ENCODE results near the gene HSPA2. TPM values are rescaled to one million over a fixed set of nuclear protein-coding genes. Genes with fewer than 3 reads are reported as not detected.

The HSPA2 gene
- polyA plus RNA-seq, 1 of the 3 experiments (the other 2 are of a cell fraction): 20.8 TPM

DNA sequence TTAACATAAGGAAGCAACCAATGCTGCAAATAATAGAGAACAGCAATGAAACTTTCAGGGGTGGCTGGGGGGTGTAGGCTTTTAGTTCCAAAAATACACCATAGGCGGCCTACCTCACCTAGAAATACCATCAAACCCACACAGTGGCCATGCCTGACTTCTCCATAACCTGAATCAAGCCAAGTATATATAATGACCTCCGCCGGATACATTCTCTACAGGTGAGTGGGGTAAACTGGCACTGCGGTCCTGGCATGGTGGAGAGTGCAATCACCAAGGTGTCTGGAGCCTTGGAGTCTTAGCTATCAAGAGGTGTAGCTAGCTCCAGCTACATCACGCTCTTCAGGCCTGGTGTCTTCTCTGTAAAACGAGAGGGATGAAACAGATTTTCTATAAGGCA, 38.1 kb upstream of the HSPA2 start (continued):
- TF ChIP-seq YY1 (IDR thresholded peaks at IDR 0.05; ENCODE audit: low read depth) (no peak), NRF1 (IDR thresholded peaks at IDR 0.05; ENCODE audit: low read depth, low read length) (no peak), NFIC (IDR thresholded peaks at IDR 0.05; ENCODE audit: borderline replicate concordance) (no peak), FOXM1 (IDR thresholded peaks at IDR 0.05; ENCODE audit: low read depth) (no peak), FOSL2 (IDR thresholded peaks at IDR 0.05; ENCODE audit: borderline replicate concordance, low read depth) (no peak), EP300 (IDR thresholded peaks at IDR 0.05; ENCODE audit: borderline replicate concordance in 1 of 2, low read depth in 1 of 2, low read length in 1 of 2) (no peak)
- TF ChIP-seq, protein P1, sequence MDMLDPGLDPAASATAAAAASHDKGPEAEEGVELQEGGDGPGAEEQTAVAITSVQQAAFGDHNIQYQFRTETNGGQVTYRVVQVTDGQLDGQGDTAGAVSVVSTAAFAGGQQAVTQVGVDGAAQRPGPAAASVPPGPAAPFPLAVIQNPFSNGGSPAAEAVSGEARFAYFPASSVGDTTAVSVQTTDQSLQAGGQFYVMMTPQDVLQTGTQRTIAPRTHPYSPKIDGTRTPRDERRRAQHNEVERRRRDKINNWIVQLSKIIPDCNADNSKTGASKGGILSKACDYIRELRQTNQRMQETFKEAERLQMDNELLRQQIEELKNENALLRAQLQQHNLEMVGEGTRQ (IDR thresholded peaks at IDR 0.05; ENCODE audit: borderline replicate concordance, low read depth, low read length): no peak

DNA sequence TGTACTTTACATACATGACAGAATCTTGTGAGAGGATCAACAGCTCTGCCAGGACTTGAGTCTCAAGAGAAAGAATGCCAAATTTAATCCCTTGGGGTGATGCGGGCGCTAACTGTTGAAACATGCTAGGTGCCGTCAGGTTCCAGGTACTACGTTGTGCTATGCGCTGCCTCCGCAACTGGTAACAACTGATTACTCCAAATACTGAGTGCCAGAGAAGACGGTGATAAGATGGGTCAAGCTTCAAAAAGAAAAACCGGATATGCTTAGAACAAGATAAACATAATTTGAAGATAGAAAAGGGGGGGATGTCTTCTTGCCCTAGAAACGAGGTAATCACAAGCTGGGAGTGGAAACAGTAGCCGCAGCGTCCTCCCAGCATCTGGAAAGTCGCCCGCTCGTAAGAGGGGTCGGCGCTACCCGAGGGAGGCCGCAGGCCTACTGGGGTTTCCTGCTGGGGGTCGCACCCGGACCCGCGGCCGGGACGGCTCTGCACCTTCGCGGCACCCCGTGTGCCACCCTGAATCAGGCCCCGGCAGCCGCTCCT, 37.6 kb upstream of the HSPA2 start:
- WGBS (ENCODE audit: low lambda C conversion rate): 3% methylated on average over 18 of the region's 29 CpGs
- CTCF ChIA-PET: interaction anchor here (0.7 to 5.6 kb wide), 6 partner anchors 8 to 334 kb away, joined by 3 to 20 read pairs (median 8); no protein-coding TSS in a partner anchor

DNA sequence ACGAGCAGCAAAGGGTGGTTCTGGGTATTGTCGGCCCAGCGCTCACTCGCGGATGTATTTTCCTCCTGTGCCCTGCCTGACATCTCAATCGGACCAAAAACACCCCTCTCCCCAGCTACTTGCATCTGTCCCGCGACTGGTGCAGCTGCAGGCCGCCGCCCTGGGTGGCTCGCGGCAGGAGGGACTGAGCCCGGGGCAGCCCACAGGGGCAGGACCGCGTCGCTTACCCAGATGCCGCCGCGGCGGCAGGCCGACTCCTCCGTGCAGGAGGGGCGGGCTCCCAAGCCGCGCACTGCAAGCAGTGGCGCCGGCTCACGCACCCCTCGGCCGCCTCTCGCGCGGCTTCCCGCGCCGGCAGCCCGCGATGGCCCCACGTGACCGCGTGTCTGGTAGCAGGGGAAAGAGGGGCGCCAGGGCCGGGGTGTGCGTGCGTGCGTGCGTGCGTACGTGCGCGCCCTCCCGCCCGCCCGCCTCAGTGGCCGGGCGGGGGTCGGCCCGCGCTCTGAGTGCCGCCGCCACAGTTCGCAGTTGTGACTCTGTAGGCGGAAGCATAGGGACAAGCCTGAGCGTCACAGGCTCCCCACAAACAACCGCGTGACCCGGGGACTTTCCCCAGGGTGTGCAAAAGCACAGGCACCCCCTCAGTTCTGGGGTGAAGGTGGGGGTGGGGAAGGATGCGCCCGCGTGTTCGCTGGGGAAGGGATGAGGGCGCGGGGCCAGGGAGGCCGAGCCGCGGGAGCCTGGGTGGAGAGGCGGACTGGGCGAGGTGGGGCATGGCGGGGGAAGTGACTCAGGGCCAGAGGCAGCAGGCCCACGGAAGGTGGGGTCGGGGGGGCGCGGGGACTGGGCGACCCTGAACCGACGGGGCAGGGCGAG, 36.9 kb upstream of the HSPA2 start, which contains the start of gene ZBTB25:
ZBTB25 (minus strand) TSS at position 405 of the 876 bp plus-strand sequence. CDS start 13,305 bp downstream, outside the sequence.
- H3K36me3 ChIP-seq (replicated peaks in 1 of 2; ENCODE audit: control insufficient read depth in 1 of 2, insufficient read depth in 2 of 2, low read length in 1 of 2): peaks cover 0 to 6% of the 10 kb centered on the region in 2 experiments
- peak within 1 kb of the TSS; percentile 97 for H3K9ac ChIP-seq
- no peaks in the 10 kb centered on the region for H3K27me3 ChIP-seq (ENCODE audit: insufficient read depth)
- H3K4me1 ChIP-seq (ENCODE audit: control insufficient read depth in 1 of 2, insufficient read depth in 2 of 2, low read depth in 1 of 2, low read length in 1 of 2): peaks cover 34 to 37% of the 10 kb centered on the region in 2 experiments
- H3K4me2 ChIP-seq: peak within 1 kb of the TSS; percentile 98
- H3F3A ChIP-seq (replicated peaks; ENCODE audit: insufficient read depth): peaks cover 26% of the 10 kb centered on the region
- H3K27ac ChIP-seq (ENCODE audit: low read depth in 2 of 2, low read length in 1 of 2): peak within 1 kb of the TSS; percentile 95 to 99
- H3K9me3 ChIP-seq: no peaks in the 10 kb centered on the region
- H3K79me2 ChIP-seq (ENCODE audit: insufficient read depth): peaks cover 89% of the 10 kb centered on the region
- ChIA-PET CTCF (interaction anchor here (1.1 to 5.6 kb wide), 6 partner anchors 19 to 160 kb away, joined by 3 to 20 read pairs (median 6); no protein-coding TSS in a partner anchor), POLR2A (interaction anchor here (1.1 to 2.3 kb wide), 4 partner anchors 14 to 165 kb away, joined by 3 to 7 read pairs (median 6); partner anchors contain the start of gene HSPA2)
- peak within 1 kb of the TSS; percentile 92 for H3K4me3 ChIP-seq (ENCODE audit: low read depth in 2 of 2, low read length in 1 of 2)
- H3K9me2 ChIP-seq: no peaks in the 10 kb centered on the region
- peak within 1 kb of the TSS; percentile 87 for H2AFZ ChIP-seq (ENCODE audit: low read depth)
- DNase-seq: peak; percentile 90
- H4K20me1 ChIP-seq (ENCODE audit: insufficient read depth): peaks cover 35% of the 10 kb centered on the region
- 0% methylated on average over 28 of the region's 87 CpGs for WGBS (ENCODE audit: low lambda C conversion rate)
- no peak for TF ChIP-seq GABPA (IDR thresholded peaks at IDR 0.05; ENCODE audit: low read depth)
- no peak for TF ChIP-seq EZH2phosphoT487 (IDR thresholded peaks at IDR 0.05; ENCODE audit: borderline replicate concordance, low read depth)
- no peak for TF ChIP-seq GATA2 (CRISPR knock-in tag; IDR thresholded peaks at IDR 0.05)
- TF ChIP-seq EP300 (IDR thresholded peaks at IDR 0.05; ENCODE audit: borderline replicate concordance in 1 of 2, low read depth in 1 of 2, low read length in 1 of 2): no peak; a peak in 1 of 4 replicates
- TF ChIP-seq, protein P2, sequence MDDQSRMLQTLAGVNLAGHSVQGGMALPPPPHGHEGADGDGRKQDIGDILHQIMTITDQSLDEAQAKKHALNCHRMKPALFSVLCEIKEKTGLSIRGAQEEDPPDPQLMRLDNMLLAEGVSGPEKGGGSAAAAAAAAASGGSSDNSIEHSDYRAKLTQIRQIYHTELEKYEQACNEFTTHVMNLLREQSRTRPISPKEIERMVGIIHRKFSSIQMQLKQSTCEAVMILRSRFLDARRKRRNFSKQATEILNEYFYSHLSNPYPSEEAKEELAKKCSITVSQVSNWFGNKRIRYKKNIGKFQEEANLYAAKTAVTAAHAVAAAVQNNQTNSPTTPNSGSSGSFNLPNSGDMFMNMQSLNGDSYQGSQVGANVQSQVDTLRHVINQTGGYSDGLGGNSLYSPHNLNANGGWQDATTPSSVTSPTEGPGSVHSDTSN (IDR thresholded peaks at IDR 0.05): no peak
- TF ChIP-seq CHD2 (IDR thresholded peaks at IDR 0.05; ENCODE audit: low read length, partially characterized antibody): peak; percentile 98
- TF ChIP-seq FOXM1 (IDR thresholded peaks at IDR 0.05; ENCODE audit: low read depth): no peak
- no peak for TF ChIP-seq MEF2A (IDR thresholded peaks at IDR 0.05; ENCODE audit: borderline replicate concordance, low read depth)
- no peak for TF ChIP-seq RFX5 (IDR thresholded peaks at IDR 0.05; ENCODE audit: low read length)
- TF ChIP-seq FOSL2 (IDR thresholded peaks at IDR 0.05; ENCODE audit: borderline replicate concordance, low read depth): no peak
- TF ChIP-seq NRF1 (IDR thresholded peaks at IDR 0.05; ENCODE audit: low read depth, low read length): peak; percentile 61
- no peak for TF ChIP-seq TCF12 (IDR thresholded peaks at IDR 0.05)
- TF ChIP-seq, protein P3, sequence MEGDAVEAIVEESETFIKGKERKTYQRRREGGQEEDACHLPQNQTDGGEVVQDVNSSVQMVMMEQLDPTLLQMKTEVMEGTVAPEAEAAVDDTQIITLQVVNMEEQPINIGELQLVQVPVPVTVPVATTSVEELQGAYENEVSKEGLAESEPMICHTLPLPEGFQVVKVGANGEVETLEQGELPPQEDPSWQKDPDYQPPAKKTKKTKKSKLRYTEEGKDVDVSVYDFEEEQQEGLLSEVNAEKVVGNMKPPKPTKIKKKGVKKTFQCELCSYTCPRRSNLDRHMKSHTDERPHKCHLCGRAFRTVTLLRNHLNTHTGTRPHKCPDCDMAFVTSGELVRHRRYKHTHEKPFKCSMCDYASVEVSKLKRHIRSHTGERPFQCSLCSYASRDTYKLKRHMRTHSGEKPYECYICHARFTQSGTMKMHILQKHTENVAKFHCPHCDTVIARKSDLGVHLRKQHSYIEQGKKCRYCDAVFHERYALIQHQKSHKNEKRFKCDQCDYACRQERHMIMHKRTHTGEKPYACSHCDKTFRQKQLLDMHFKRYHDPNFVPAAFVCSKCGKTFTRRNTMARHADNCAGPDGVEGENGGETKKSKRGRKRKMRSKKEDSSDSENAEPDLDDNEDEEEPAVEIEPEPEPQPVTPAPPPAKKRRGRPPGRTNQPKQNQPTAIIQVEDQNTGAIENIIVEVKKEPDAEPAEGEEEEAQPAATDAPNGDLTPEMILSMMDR (IDR thresholded peaks at IDR 0.05): no peak
- no peak for TF ChIP-seq RCOR1 (IDR thresholded peaks at IDR 0.05; ENCODE audit: low read length)
- TF ChIP-seq, protein P4, sequence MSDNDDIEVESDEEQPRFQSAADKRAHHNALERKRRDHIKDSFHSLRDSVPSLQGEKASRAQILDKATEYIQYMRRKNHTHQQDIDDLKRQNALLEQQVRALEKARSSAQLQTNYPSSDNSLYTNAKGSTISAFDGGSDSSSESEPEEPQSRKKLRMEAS (IDR thresholded peaks at IDR 0.05; ENCODE audit: low read depth): peak; percentile 73

More for the DNA sequence above, 37.6 kb upstream of the HSPA2 start:
- peak overlapping the region; percentile 92 for H3K4me3 ChIP-seq (ENCODE audit: low read depth in 2 of 2, low read length in 1 of 2)
- H3K9me3 ChIP-seq: no peaks in the 10 kb centered on the region
- TF ChIP-seq POLR2AphosphoS5 (IDR thresholded peaks at IDR 0.05; ENCODE audit: low read depth, low read length): no peak
- peaks cover 84% of the 10 kb centered on the region for H3K79me2 ChIP-seq (ENCODE audit: insufficient read depth)
- H3F3A ChIP-seq (replicated peaks; ENCODE audit: insufficient read depth): peaks cover 26% of the 10 kb centered on the region
- POLR2A ChIA-PET: interaction anchor here (0.6 to 1.7 kb wide), 4 partner anchors 16 to 601 kb away, joined by 3 to 6 read pairs (median 4); partner anchors contain the start of gene AKAP5
- peaks cover 0 to 6% of the 10 kb centered on the region in 2 experiments for H3K36me3 ChIP-seq (replicated peaks in 1 of 2; ENCODE audit: control insufficient read depth in 1 of 2, insufficient read depth in 2 of 2, low read length in 1 of 2)
- H3K9me2 ChIP-seq: no peaks in the 10 kb centered on the region
- peak overlapping the region; percentile 98 for H3K4me2 ChIP-seq
- H3K27ac ChIP-seq (ENCODE audit: low read depth in 2 of 2, low read length in 1 of 2): peak overlapping the region; percentile 95 to 99
- DNase-seq: no peak
- peaks cover 28% of the 10 kb centered on the region for H4K20me1 ChIP-seq (ENCODE audit: insufficient read depth)
- H3K9ac ChIP-seq: peak overlapping the region; percentile 97
- H2AFZ ChIP-seq (ENCODE audit: low read depth): peak overlapping the region; percentile 87
- H3K4me1 ChIP-seq (ENCODE audit: control insufficient read depth in 1 of 2, insufficient read depth in 2 of 2, low read depth in 1 of 2, low read length in 1 of 2): peaks cover 34 to 37% of the 10 kb centered on the region in 2 experiments
- no peaks in the 10 kb centered on the region for H3K27me3 ChIP-seq (ENCODE audit: insufficient read depth)
